Esophagus squamous epithelium (tissue), 5 donors: ENCODE results near the gene ZNF415. TPM values are rescaled to one million over a fixed set of nuclear protein-coding genes. Genes with fewer than 3 reads are reported as not detected.

Source experiments
- DNase-seq: peaks from one replicate; lab custom pipeline; 2025; lab: John Stamatoyannopoulos, UW
- H3K27ac ChIP-seq, 4 donors: fragments of 200-600 bp; sonication (generic); one replicate each; pipeline ENCODE4 v1.5.1; 2016 to 2019; ENCODE audit warnings: mild to moderate bottlenecking in 1 of 4
- H3K27me3 ChIP-seq, 4 donors: fragments of 200-600 bp; sonication (generic); 1 replicate in 3 of 4; 2 replicates in 1 of 4; pipeline versions ENCODE4 v1.5.1 to v1.6.0; 2017 to 2021; ENCODE audit warnings: antibody characterized with exemption in 1 of 4
- H3K36me3 ChIP-seq, 3 donors: fragments of 200-600 bp; sonication (generic); one replicate each; pipeline ENCODE4 v1.5.1; 2016 to 2019
- H3K4me1 ChIP-seq, 3 donors: fragments of 200-600 bp; sonication (generic); one replicate each; pipeline ENCODE4 v1.5.1; 2017 to 2019
- H3K4me3 ChIP-seq, 4 donors: fragments of 200-600 bp; sonication (generic); 1 replicate in 3 of 4; 2 replicates in 1 of 4; pipeline ENCODE4 v1.5.1; 2016 to 2019; ENCODE audit warnings: mild to moderate bottlenecking in 2 of 4, moderate library complexity in 1 of 4
- H3K9me3 ChIP-seq, 3 donors: fragments of 200-600 bp; sonication (generic); one replicate each; pipeline ENCODE4 v1.5.1; 2016 to 2019
- POLR2A ChIP-seq, 4 donors: fragments of 450-650 bp; IDR thresholded peaks; one replicate each; pipeline ENCODE4 v1.6.1; 2017; ENCODE audit warnings: antibody characterized with exemption in 4 of 4, mild to moderate bottlenecking in 4 of 4, moderate library complexity in 3 of 4
- WGBS, 2 donors: methylation state at CpG; one replicate each; pipeline ENCODE4 v1.1.5; 2018; 5-methylcytosine and 5-hydroxymethylcytosine counted together
- intact Hi-C: fragments of 100-400 bp; cut with DNase I; formaldehyde crosslinking; loops from one replicate; pipeline ENCODE4 v1.15.0; 2022
- total RNA-seq, 4 donors: library from RNA; depleted of rRNA; stranded (reverse); fragments of >200 nt; gene quantifications; one replicate each; pipeline ENCODE4 v1.1.0, GENCODE V29; 2016
- TF ChIP-seq, protein P1 (sequence below), 6 experiments: fragments of 450-650 bp in 4 of 6; fragments of 200-600 bp in 2 of 6; sonication (generic) in 2 of 6; IDR thresholded peaks; one replicate each; pipeline ENCODE4 v1.5.1; 2016 to 2019; ENCODE audit warnings: antibody characterized with exemption in 6 of 6, mild to moderate bottlenecking in 4 of 6, moderate library complexity in 4 of 6
- donor health status: DM: yes; HTN: yes; CAD: no.

ZNF415 gene
- total RNA-seq, 4 donors from 2014 or later: 0.26 to 4.6 (median 1.3) TPM

DNA sequence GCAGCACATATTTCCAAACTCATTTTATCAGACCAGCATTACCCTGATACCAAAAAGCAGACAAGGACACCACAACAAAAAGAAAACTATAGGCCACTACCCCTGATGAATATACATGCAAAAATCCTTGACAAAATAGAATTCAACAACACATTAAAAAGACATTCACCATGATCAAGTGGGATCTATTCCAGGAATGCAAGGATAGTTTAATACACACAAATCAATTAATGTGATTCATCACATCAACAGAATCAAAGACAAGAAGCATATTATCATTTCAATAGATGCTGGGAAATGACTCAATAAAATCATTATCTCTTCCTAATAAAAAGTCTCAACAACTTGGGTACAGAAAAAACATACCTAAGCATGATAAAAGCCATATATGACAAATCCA, 14.9 kb upstream of the ZNF415 start:
- no peaks in the 10 kb centered on the region for H3K4me1 ChIP-seq
- H3K4me3 ChIP-seq: no peak overlapping the region
- TF ChIP-seq, protein P1, sequence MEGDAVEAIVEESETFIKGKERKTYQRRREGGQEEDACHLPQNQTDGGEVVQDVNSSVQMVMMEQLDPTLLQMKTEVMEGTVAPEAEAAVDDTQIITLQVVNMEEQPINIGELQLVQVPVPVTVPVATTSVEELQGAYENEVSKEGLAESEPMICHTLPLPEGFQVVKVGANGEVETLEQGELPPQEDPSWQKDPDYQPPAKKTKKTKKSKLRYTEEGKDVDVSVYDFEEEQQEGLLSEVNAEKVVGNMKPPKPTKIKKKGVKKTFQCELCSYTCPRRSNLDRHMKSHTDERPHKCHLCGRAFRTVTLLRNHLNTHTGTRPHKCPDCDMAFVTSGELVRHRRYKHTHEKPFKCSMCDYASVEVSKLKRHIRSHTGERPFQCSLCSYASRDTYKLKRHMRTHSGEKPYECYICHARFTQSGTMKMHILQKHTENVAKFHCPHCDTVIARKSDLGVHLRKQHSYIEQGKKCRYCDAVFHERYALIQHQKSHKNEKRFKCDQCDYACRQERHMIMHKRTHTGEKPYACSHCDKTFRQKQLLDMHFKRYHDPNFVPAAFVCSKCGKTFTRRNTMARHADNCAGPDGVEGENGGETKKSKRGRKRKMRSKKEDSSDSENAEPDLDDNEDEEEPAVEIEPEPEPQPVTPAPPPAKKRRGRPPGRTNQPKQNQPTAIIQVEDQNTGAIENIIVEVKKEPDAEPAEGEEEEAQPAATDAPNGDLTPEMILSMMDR (IDR thresholded peaks at IDR 0.05): no peak
- TF ChIP-seq POLR2A (IDR thresholded peaks at IDR 0.05): no peak
- no peak for DNase-seq
- no peak overlapping the region for H3K27ac ChIP-seq
- peaks cover 0 to 93% (median 64%) of the 10 kb centered on the region in 3 donors for H3K9me3 ChIP-seq
- peaks cover 6 to 95% (median 14%) of the 10 kb centered on the region in 3 donors for H3K36me3 ChIP-seq
- intact Hi-C loops: no loop called here
- no peaks in the 10 kb centered on the region for H3K27me3 ChIP-seq

DNA sequence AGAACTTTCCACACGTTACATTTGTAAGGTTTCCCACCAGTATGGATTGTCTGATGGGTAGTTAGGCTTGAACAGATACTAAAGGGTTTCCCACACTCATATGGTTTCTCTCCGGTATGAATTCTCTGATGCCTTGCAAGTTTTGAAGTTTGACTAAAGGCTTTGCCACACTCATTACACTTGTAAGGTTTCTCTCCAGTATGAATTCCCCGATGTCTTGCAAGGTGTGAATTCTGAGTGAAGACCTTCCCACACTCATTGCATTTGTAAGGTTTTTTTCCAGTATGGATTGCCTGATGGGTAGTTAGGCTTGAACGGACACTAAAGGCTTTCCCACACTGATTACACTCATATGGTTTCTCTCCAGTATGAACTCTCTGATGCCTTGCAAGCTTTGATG, 7.6 kb upstream of the ZNF415 start:
- WGBS, 2 donors: 92 to 97% methylated on average over 4 of the region's 4 CpGs
- no peak overlapping the region for H3K4me3 ChIP-seq
- TF ChIP-seq, protein P1 (IDR thresholded peaks at IDR 0.05): no peak
- TF ChIP-seq POLR2A (IDR thresholded peaks at IDR 0.05): no peak
- H3K27ac ChIP-seq: no peak overlapping the region
- DNase-seq: no peak
- H3K4me1 ChIP-seq: no peaks in the 10 kb centered on the region
- peaks cover 4 to 45% (median 14%) of the 10 kb centered on the region in 3 donors for H3K36me3 ChIP-seq
- H3K27me3 ChIP-seq: no peaks in the 10 kb centered on the region
- intact Hi-C loops: no loop called here
- peaks cover 7 to 94% (median 64%) of the 10 kb centered on the region in 3 donors for H3K9me3 ChIP-seq

DNA sequence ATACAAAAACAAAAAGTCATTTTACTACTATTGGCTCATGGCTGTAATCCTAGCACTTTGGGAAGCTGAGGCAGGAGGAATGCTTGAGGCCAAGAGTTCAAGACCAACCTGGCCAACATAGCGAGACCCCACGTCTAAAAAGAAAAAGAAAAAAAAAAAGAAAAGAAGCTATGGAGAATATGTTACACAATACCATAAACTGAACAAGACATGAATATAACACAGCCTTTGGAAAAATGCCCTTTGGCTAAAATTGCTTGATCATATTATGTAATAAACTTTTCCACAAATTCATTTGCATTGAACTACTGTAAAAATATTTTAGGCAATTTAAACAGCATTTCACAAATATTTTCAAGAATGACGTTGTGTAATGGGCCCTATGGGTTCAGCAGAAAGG, 3.7 kb upstream of the ZNF415 start:
- H3K36me3 ChIP-seq: peaks cover 1 to 10% (median 4%) of the 10 kb centered on the region in 3 donors
- H3K4me1 ChIP-seq: peaks cover 0 to 16% (median 0%) of the 10 kb centered on the region in 3 donors
- H3K9me3 ChIP-seq: peaks cover 7 to 78% (median 42%) of the 10 kb centered on the region in 3 donors
- intact Hi-C loops: no loop called here
- no peak overlapping the region for H3K4me3 ChIP-seq
- no peak for DNase-seq
- no peaks in the 10 kb centered on the region for H3K27me3 ChIP-seq
- no peak overlapping the region for H3K27ac ChIP-seq
- WGBS, 2 donors: 83% methylated on average over 3 of the region's 3 CpGs
- TF ChIP-seq, protein P1 (IDR thresholded peaks at IDR 0.05): no peak
- no peak for TF ChIP-seq POLR2A (IDR thresholded peaks at IDR 0.05)

DNA sequence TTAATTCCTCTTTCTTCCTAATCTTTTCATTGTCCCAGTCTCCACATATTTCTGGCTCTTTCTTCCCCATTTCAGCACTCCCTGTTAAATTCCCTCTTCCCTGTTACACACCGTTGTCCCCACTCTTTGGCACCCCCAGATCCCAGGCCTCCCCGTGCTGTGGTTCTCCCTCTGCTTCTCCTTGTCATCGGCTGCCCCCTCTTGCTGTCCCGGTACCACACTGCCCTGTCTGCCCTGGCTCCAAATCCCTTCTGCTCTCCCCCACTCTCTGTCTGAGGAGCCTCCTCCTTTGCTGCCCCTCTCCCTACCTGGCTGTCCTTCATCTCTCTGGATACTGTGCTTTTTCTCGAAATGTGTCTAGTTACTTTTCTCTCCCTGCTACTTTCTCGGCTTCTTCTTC, 983 bp downstream of the ZNF415 start:
- TF ChIP-seq POLR2A (IDR thresholded peaks at IDR 0.05): no peak
- TF ChIP-seq, protein P1 (IDR thresholded peaks at IDR 0.05): no peak
- WGBS, 2 donors: 45 to 55% methylated on average over 6 of the region's 6 CpGs
- no peaks in the 10 kb centered on the region for H3K36me3 ChIP-seq
- intact Hi-C loops: no loop called here
- H3K4me3 ChIP-seq: peak overlapping the region; percentile 36 to 66 (median 60)
- DNase-seq: no peak
- peaks cover 0 to 19% (median 0%) of the 10 kb centered on the region in 3 donors for H3K4me1 ChIP-seq
- peak overlapping the region in 1 of 4 donors; percentile 74 for H3K27ac ChIP-seq
- H3K9me3 ChIP-seq: peaks cover 0 to 31% (median 4%) of the 10 kb centered on the region in 3 donors
- H3K27me3 ChIP-seq: no peaks in the 10 kb centered on the region

DNA sequence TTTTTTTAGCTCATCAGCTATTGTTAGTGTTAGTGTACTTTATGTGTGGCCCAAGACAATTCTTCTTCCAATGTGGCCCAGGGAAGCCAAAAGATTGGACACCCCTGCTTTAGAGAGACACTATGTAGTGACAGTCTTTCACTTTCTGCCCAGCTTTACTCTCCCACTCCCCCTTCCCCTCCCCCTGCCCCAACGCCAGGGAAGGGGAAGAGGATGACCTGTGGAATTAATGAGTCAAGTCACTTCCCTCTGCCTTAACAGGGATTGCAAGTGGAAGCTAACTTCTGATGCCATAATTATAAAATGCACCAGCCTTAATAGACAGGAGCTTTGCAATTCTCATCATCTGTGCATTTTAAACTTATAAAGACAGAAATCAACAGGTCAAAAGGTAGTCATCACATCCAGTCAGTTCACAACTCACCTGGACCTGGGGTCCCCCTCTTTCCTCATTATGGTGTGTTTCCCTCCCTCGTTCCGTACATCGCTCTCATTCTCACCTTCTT, 1.6 kb downstream of the ZNF415 start:
- DNase-seq: no peak
- peaks cover 0 to 25% (median 4%) of the 10 kb centered on the region in 3 donors for H3K9me3 ChIP-seq
- H3K4me3 ChIP-seq: peak overlapping the region in 1 of 4 donors; percentile 64
- TF ChIP-seq, protein P1 (IDR thresholded peaks at IDR 0.05): no peak
- no peak for TF ChIP-seq POLR2A (IDR thresholded peaks at IDR 0.05)
- no peak overlapping the region for H3K27ac ChIP-seq
- intact Hi-C loops: no loop called here
- 79 to 95% methylated on average over 3 to 4 of the region's 4 CpGs for WGBS, 2 donors
- H3K4me1 ChIP-seq: peaks cover 0 to 19% (median 0%) of the 10 kb centered on the region in 3 donors
- no peaks in the 10 kb centered on the region for H3K27me3 ChIP-seq
- no peaks in the 10 kb centered on the region for H3K36me3 ChIP-seq
